NB4 (cell line): ENCODE data around the gene RSU1.

ENCODE experiments used
- MYC ChIP-seq: IDR thresholded peaks from 2 replicates; pipeline ENCODE4 v1.6.1; 2011; ENCODE audit warnings: low read depth, low read length
- POLR2A ChIP-seq: IDR thresholded peaks from 2 replicates; pipeline ENCODE4 v1.6.1; 2011; ENCODE audit warnings: mild to moderate bottlenecking; ENCODE audit not compliant: insufficient read length; ENCODE audit errors: extremely low read depth
- TF ChIP-seq, protein P1 (sequence below): IDR thresholded peaks from one replicate; pipeline ENCODE4 v1.5.1; 2012; ENCODE audit warnings: low read depth, low read length
- TF ChIP-seq, protein P2 (sequence below): IDR thresholded peaks from 2 replicates; pipeline ENCODE4 v1.6.1; 2011; ENCODE audit warnings: low read depth, low read length

DNA sequence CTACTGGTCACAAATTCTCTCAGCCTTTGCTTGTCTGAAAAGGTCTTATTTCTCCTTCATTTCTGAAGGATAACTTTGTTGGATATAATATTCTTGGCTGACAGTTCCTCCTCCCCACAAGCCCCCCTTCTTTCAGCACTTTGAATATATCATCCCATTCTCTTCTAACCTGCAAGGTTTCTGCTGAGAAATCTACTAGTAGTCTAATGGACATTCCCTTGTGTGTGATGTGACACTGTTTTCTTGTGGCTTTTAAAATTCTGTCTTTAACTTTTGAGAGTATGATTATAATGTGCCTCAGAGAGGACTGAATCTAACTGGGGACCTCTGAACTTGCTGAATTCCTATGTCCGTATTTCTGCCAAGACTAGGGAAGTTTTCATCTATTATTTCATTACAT, 104.3 kb downstream of the RSU1 start:
- TF ChIP-seq, protein P1, sequence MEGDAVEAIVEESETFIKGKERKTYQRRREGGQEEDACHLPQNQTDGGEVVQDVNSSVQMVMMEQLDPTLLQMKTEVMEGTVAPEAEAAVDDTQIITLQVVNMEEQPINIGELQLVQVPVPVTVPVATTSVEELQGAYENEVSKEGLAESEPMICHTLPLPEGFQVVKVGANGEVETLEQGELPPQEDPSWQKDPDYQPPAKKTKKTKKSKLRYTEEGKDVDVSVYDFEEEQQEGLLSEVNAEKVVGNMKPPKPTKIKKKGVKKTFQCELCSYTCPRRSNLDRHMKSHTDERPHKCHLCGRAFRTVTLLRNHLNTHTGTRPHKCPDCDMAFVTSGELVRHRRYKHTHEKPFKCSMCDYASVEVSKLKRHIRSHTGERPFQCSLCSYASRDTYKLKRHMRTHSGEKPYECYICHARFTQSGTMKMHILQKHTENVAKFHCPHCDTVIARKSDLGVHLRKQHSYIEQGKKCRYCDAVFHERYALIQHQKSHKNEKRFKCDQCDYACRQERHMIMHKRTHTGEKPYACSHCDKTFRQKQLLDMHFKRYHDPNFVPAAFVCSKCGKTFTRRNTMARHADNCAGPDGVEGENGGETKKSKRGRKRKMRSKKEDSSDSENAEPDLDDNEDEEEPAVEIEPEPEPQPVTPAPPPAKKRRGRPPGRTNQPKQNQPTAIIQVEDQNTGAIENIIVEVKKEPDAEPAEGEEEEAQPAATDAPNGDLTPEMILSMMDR = no peak
- no peak for TF ChIP-seq POLR2A
- TF ChIP-seq, protein P2, sequence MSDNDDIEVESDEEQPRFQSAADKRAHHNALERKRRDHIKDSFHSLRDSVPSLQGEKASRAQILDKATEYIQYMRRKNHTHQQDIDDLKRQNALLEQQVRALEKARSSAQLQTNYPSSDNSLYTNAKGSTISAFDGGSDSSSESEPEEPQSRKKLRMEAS = no peak
- TF ChIP-seq MYC = no peak
